Loucy (cell line): ENCODE data around the gene EML2.

Source experiments
- EZH2phosphoT487 ChIP-seq: fragments of 200-600 bp; IDR thresholded peaks from 2 replicates; pipeline ENCODE4 v1.6.1; 2018; ENCODE audit warnings: antibody characterized with exemption, mild to moderate bottlenecking, moderate library complexity, borderline replicate concordance
- TF ChIP-seq, protein P1 (sequence below): fragments of 200-600 bp; sonication (generic); conservative IDR thresholded peaks from 2 replicates; pipeline ENCODE4 v1.5.1; 2014; ENCODE audit warnings: mild to moderate bottlenecking, antibody characterized with exemption, low read length

- TF ChIP-seq, protein P1, sequence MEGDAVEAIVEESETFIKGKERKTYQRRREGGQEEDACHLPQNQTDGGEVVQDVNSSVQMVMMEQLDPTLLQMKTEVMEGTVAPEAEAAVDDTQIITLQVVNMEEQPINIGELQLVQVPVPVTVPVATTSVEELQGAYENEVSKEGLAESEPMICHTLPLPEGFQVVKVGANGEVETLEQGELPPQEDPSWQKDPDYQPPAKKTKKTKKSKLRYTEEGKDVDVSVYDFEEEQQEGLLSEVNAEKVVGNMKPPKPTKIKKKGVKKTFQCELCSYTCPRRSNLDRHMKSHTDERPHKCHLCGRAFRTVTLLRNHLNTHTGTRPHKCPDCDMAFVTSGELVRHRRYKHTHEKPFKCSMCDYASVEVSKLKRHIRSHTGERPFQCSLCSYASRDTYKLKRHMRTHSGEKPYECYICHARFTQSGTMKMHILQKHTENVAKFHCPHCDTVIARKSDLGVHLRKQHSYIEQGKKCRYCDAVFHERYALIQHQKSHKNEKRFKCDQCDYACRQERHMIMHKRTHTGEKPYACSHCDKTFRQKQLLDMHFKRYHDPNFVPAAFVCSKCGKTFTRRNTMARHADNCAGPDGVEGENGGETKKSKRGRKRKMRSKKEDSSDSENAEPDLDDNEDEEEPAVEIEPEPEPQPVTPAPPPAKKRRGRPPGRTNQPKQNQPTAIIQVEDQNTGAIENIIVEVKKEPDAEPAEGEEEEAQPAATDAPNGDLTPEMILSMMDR: no peak
- no peak for TF ChIP-seq EZH2phosphoT487
Measured at GRCh38 chr19:45581576-45581975, 57.6 kb downstream of the EML2 start.
